K562 treated with DMSO at 1 percent for 12 hours (cell line): ENCODE measurements around the gene ALKBH3. TPM values are rescaled to one million over a fixed set of nuclear protein-coding genes. Genes with fewer than 3 reads are reported as not detected.

Source experiments
- total RNA-seq: library from RNA; unstranded; fragments of 300-600 nt; gene quantifications from 2 replicates; pipeline ENCODE4 v1.2.3, GENCODE V29; 2022; ENCODE audit not compliant: insufficient read depth

ALKBH3 gene
- total RNA-seq, result 30.3 and 39.5 TPM in 2 replicates

GRCh38 chr11:43880640-43881159 lies at the start of gene ALKBH3:
Gene ALKBH3 (plus strand): TSS chr11:43880831. CDS start chr11:43882653, 1,822 bp downstream.

Other genes with a start within 250 kb of the ALKBH3 start
- 17.3 and 27.1 TPM in 2 replicates for gene HSD17B12, start 200.1 kb upstream of the ALKBH3 start, total RNA-seq
- 9.1 and 10.7 TPM in 2 replicates for gene C11orf96, start 61.8 kb downstream of the ALKBH3 start, total RNA-seq
- not detected in 2 replicates for gene ACCSL, start 167.2 kb downstream of the ALKBH3 start, total RNA-seq
- gene ACCS, start 185.4 kb downstream of the ALKBH3 start, total RNA-seq, result 12.1 and 31.6 TPM in 2 replicates
- gene EXT2, start 214.8 kb downstream of the ALKBH3 start, total RNA-seq, result 31.6 and 68.2 TPM in 2 replicates